ENCODE results near the gene INPP4A.

Gene INPP4A

GRCh38 chr2:98546186-98546585 lies 101.5 kb downstream of the INPP4A start:
- no peak for DNase-seq

GRCh38 chr2:98547092-98547790 lies 102.6 kb downstream of the INPP4A start:
- DNase-seq = no peak

- no peak for DNase-seq
Observed at GRCh38 chr2:98548920-98549818, 104.5 kb downstream of the INPP4A start.

GRCh38 chr2:98550165-98550564 lies 105.5 kb downstream of the INPP4A start:
- no peak for DNase-seq

- no peak for DNase-seq
Observed at GRCh38 chr2:98551316-98551715, 106.7 kb downstream of the INPP4A start.

- DNase-seq = no peak
Observed at GRCh38 chr2:98552499-98553179, 108.0 kb downstream of the INPP4A start.

GRCh38 chr2:98554116-98554861 lies 109.6 kb downstream of the INPP4A start:
- no peak for DNase-seq

- no peak for DNase-seq
Observed at GRCh38 chr2:98555696-98556095, 111.0 kb downstream of the INPP4A start.

- DNase-seq = peak; percentile 40 to 70
Observed at GRCh38 chr2:98556344-98557033, 111.8 kb downstream of the INPP4A start.

- DNase-seq = no peak
Observed at GRCh38 chr2:98558852-98559530, 114.3 kb downstream of the INPP4A start.

- DNase-seq = no peak
Observed at GRCh38 chr2:98559581-98559980, 114.9 kb downstream of the INPP4A start.

GRCh38 chr2:98560256-98560771 lies 115.7 kb downstream of the INPP4A start:
- no peak for DNase-seq

- DNase-seq = no peak
Observed at GRCh38 chr2:98561018-98561417, 116.4 kb downstream of the INPP4A start.

- no peak for DNase-seq
Observed at GRCh38 chr2:98561902-98562695, 117.4 kb downstream of the INPP4A start.

GRCh38 chr2:98563394-98563793 lies 118.7 kb downstream of the INPP4A start:
- DNase-seq = no peak

- DNase-seq = no peak
Observed at GRCh38 chr2:98564541-98565132, 120.0 kb downstream of the INPP4A start.

- DNase-seq = no peak
Observed at GRCh38 chr2:98565286-98565860, 120.7 kb downstream of the INPP4A start.

GRCh38 chr2:98565941-98566340 lies 121.3 kb downstream of the INPP4A start:
- DNase-seq = no peak

- DNase-seq = no peak
Observed at GRCh38 chr2:98568161-98568956, 123.7 kb downstream of the INPP4A start.

Measured in NCI-H524 (cell line).